ENCODE data around the gene MCM10.

DNA sequence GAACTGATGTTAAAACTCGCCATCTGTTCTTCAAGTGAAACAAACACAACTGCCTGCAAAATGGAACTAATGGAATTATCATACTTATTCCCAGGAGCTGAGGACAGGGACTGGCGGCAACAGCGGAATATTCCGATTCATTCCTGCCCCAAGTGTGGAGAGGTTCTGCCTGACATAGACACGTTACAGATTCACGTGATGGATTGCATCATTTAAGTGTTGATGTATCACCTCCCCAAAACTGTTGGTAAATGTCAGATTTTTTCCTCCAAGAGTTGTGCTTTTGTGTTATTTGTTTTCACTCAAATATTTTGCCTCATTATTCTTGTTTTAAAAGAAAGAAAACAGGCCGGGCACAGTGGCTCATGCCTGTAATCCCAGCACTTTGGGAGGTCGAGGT, 24.7 kb upstream of the MCM10 start:
- no peak for TF ChIP-seq EZH2 (IDR thresholded peaks at IDR 0.05; ENCODE audit: insufficient read depth, low read length)
- TF ChIP-seq, protein P1, sequence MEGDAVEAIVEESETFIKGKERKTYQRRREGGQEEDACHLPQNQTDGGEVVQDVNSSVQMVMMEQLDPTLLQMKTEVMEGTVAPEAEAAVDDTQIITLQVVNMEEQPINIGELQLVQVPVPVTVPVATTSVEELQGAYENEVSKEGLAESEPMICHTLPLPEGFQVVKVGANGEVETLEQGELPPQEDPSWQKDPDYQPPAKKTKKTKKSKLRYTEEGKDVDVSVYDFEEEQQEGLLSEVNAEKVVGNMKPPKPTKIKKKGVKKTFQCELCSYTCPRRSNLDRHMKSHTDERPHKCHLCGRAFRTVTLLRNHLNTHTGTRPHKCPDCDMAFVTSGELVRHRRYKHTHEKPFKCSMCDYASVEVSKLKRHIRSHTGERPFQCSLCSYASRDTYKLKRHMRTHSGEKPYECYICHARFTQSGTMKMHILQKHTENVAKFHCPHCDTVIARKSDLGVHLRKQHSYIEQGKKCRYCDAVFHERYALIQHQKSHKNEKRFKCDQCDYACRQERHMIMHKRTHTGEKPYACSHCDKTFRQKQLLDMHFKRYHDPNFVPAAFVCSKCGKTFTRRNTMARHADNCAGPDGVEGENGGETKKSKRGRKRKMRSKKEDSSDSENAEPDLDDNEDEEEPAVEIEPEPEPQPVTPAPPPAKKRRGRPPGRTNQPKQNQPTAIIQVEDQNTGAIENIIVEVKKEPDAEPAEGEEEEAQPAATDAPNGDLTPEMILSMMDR (IDR thresholded peaks at IDR 0.05; ENCODE audit: insufficient read depth, low read depth, low read length) = no peak
